GM12892 (cell line): ENCODE measurements around the gene OLFM4.

Source experiments
- DNase-seq: peaks from one replicate; pipeline ENCODE4 v3.0.0; 2011; ENCODE audit not compliant: insufficient read length
- FAIRE-seq: peaks from 2 replicates; lab custom pipeline; 2011; peaks lifted over from hg19 to GRCh38; lab: Jason Lieb, UNC
- POLR2A ChIP-seq: IDR thresholded peaks from 2 replicates; pipeline ENCODE4 v1.6.1; 2011; ENCODE audit warnings: low read depth, low read length, control low read depth
- POLR2AphosphoS5 ChIP-seq: IDR thresholded peaks from 2 replicates; pipeline ENCODE4 v1.6.1; 2011; ENCODE audit warnings: low read depth, low read length, control low read depth
- TAF1 ChIP-seq: IDR thresholded peaks from 2 replicates; pipeline ENCODE4 v1.6.1; 2011; ENCODE audit warnings: low read depth, mild to moderate bottlenecking, control low read depth, low read length, borderline replicate concordance

The OLFM4 gene

DNA sequence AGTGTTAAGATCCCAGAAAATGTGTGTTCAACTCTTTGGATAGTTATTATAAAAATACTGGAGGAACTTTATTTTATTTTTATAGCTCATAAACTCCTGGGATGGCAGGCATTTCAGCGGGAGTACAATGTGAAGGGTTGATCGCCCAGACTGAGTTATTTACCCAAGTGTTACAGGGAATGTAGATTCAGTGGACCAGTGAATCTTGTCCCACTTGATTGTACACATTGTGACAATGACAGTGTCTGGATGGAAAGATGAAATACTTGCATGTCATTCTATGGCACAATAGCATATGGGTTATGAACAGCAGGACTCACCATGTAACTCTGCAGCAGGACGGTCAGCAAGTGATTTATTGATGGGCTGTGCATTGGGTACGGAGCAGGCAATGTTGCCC is 20.3 kb downstream of the OLFM4 start:
- TF ChIP-seq POLR2AphosphoS5, result no peak
- no peak for TF ChIP-seq POLR2A
- no peak for TF ChIP-seq TAF1
- no peak for DNase-seq
- FAIRE-seq, result no peak

DNA sequence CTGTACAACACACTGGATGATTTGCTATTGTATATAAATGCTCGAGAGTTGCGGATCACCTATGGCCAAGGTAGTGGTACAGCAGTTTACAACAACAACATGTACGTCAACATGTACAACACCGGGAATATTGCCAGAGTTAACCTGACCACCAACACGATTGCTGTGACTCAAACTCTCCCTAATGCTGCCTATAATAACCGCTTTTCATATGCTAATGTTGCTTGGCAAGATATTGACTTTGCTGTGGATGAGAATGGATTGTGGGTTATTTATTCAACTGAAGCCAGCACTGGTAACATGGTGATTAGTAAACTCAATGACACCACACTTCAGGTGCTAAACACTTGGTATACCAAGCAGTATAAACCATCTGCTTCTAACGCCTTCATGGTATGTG is 21.5 kb downstream of the OLFM4 start:
- FAIRE-seq (no peak), DNase-seq (no peak)
- TF ChIP-seq POLR2A (no peak), TAF1 (no peak), POLR2AphosphoS5 (no peak)

DNA sequence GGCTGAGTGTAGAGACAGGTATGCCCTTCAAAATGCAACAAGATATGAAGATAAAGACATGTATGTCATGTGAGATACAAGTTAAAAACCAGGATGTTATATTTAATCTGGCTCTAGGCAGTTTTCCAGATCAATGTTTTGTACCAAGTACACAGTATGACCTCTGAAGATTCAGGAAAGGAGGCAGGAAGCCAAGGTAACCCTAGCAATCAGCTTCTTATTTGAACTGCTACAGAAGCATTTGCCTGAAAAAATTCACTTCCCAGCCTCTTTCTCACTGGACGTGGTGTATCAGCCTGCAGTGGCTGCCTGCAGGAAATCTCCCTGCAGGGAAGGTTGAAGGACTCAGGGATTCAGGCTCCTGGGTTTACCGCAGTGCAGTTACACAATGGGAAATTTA is 24.1 kb downstream of the OLFM4 start:
- FAIRE-seq (no peak), DNase-seq (no peak)
- TF ChIP-seq POLR2A, result no peak
- no peak for TF ChIP-seq POLR2AphosphoS5
- TF ChIP-seq TAF1, result no peak

DNA sequence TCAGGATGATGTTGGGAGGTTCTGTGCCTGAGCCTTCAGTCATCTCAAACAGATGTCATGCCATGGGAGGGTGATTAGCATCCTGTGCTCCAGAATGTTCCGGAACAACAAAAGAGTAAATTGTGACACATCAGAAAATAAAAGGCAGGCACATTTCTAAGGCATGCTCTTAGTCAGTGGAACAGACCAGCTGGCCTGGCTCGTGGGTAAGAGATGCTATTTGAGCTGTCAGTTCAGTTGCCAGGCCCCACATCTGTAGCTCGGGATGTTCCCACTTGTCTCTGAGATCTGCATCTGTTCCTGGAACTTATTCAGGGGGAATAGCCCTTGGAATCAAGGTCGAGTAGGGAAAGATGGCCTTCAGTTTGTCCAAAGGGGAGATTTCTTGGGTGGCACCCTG is 26.0 kb downstream of the OLFM4 start:
- TF ChIP-seq POLR2A (no peak), POLR2AphosphoS5 (no peak), TAF1 (no peak)
- FAIRE-seq, result no peak
- DNase-seq, result no peak

DNA sequence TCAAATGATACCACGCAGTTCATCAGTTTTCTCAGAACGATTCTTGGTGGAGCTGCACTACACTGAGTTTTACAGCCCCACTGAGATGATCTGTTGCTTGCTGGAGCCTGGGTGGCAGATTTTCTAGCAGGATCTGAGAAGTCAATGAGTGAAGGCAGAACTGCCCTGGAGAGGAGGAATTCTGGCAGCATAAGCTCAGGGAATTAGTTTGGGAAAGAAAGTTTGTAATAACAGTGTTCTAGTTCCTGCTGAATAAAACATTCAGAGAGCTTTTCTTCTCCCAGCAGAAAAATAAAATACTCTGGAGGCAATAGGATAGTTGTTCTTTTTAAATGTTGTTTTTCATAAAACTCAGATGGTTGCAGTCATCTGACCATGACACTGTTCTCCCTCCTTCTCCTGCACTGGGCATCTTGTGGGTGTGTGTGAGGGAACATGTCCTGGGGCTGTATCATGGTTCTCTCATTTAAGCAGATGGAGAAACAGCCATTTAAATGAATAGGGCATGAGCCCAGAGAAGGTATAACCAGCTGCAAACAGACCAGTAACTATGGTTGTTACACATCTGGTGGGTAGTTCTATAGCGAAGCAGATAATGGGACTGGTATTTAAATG is 29.6 kb downstream of the OLFM4 start:
- FAIRE-seq, result no peak
- TF ChIP-seq POLR2AphosphoS5 (no peak), TAF1 (no peak), POLR2A (no peak)
- no peak for DNase-seq

DNA sequence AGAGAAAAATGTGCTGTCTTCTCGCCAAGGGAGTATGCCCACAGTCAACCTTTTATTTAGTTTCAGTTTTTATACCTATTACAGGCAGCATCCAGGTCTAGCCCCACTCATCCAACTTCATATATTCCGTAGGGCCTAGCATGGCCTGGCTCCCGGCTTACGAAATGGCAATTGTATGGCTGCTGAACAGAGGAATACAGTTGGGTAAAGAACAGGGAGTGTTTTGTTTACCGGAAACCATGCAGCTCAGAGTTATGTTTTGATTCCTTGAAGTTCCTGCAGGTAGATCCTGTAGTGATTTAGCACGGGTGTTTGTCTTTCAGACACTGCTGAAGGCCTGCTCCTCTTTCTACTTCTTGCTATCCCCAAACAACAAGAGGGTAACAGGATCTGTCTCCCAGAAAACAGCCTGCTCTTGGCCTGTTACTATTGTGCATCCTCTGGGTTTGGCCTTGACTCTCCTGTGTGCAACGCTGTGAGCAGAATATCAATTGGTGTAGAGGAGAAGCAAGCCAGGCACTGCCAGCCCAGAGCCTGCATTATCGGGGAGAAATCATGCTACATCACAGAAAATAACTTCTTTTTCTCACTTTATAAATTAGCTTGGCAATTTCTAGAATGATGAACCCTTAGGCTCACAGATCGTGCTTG is 32.4 kb downstream of the OLFM4 start:
- no peak for TF ChIP-seq POLR2A
- TF ChIP-seq TAF1, result no peak
- TF ChIP-seq POLR2AphosphoS5, result no peak
- DNase-seq (no peak), FAIRE-seq (no peak)

DNA sequence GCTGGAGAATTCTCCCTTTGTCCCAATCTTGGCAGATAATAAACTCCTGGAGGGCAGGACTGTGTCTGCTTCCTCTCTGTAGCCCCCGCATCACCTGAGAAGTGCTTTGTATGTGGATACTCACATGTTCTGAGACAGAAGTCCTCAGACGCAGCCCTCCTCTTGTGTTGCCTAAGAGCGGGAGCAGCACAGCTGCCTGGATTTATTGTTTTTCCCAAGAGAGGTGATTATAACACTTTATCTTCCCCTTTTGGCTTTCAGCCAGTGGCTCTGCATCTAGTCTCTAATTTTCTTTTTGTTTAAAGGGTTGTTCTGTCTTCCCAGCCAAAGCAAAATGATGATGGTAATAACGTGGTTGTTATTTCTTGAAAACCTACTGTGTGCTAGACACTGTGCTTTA is 36.1 kb downstream of the OLFM4 start:
- TF ChIP-seq POLR2AphosphoS5 (no peak), TAF1 (no peak), POLR2A (no peak)
- DNase-seq, result no peak
- FAIRE-seq, result no peak

DNA sequence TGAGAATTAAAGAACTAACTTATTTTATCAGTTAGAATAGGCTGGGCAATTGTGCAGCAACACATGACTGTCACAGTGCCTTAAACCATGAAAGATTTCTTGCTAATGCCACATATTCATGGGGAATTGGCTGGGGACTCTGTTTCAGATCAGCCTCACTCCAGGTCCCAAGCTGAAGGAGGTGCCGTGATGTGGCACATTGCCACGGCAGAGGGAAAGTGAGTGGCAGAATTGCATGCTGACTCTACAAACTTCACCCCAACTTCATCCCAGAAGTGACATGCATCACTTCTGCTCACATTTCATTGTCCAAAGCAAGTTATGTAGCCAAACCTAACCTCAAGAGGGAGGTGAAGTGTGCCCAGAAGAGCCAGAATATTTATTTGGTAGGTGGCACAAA is 37.8 kb downstream of the OLFM4 start:
- FAIRE-seq, result no peak
- TF ChIP-seq POLR2A (no peak), TAF1 (no peak), POLR2AphosphoS5 (no peak)

DNA sequence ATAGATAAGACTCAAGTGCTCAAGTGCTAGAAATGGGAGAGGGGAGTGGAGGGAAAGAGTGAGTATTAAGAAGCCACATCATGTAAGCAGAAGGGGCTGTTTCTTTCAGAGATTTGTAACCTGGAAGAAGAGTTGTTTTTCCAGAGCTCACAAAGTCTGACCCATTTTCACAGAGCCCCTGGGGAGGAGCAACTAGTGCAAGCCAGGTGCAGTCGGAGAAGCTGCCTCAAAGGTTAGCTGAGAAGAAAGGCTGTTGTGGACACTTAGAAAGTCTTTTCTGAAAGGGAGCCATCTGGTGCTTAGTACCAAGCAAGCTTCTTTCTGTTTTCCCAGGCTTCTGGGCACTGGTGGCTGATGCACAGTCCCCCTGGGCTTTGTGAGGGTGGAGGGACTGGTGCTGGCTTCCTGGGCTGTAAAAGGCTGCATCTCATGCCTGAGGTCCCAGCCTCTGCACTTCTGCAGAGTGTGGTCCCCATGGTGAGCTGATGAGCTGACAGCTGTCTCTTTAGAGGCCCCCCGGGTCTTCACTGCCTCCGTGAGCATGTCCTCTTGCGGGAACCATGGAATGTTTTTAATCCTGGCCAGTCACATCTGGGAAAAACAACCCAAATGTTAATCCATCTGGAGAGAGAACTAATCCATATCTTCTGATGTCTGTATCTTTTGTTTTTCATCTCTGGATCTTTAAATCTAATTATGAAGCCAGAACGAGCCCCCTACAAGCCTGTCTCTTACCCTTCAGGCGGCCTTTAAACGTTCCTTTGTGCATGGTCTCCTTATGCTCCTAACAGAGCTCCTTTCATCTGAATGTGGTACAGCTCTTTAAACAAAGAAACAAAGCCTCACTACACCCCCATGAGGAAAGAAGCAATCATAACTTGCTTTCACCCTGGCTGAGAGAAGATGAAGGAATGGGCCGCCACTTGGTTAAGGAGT is 40.2 kb downstream of the OLFM4 start:
- TF ChIP-seq TAF1 (no peak), POLR2A (no peak), POLR2AphosphoS5 (no peak)
- FAIRE-seq (no peak), DNase-seq (no peak)

More for the DNA sequence above, 37.8 kb downstream of the OLFM4 start:
- no peak for DNase-seq

DNA sequence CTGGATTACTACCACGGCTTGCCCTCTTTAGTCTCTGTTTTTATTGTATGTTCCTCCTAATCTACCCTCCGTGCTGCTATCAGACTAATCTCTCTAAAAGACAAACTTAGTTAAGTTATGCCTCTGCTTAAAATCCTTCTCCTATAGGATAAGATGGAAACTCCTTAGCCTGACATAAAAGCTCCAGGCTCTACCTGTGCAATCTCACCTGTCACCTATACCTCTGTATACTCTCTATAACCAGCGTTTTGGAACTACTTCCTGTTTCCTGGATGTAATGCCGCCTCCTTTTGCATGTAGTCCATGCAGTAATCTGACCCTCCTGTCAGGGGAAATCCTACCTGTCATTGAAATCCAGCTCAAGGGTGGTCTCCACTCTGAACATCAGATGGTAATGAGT is 41.2 kb downstream of the OLFM4 start:
- no peak for FAIRE-seq
- no peak for TF ChIP-seq TAF1
- TF ChIP-seq POLR2AphosphoS5, result no peak
- no peak for TF ChIP-seq POLR2A
- DNase-seq, result no peak

DNA sequence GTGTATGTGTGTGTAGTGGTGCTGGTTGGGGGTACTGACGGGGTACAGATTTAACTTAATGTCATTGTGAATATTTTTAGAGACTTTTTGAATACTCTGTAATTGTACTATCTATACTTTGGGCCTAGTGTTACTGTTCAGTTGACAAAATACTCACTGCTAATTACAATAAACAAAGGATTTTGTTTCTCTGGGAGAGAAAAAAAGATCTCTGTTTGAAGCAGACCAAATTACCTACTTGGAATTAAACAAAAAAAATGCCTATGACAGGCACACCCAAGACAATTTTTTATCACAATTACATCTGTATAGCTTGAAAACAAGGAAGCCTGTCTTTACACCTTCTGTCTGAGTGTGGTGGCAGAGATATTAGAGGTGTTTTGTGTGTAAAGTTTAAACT is 45.1 kb downstream of the OLFM4 start:
- DNase-seq (no peak), FAIRE-seq (no peak)
- TF ChIP-seq TAF1, result no peak
- TF ChIP-seq POLR2A, result no peak
- no peak for TF ChIP-seq POLR2AphosphoS5
